Measurements from ENCODE around the gene HCN2. TPM values are rescaled to one million over a fixed set of nuclear protein-coding genes. Genes with fewer than 3 reads are reported as not detected.
"Not testable (repeated sequence)": the region's sequence is repeated elsewhere in the genome, so short reads cannot be mapped to it uniquely, and the experiment has no call there.

HCN2 gene
- total RNA-seq, 1 experiment from 2014 or later: 3.9 TPM

- H3K27ac Mint-ChIP-seq (ENCODE audit: unreplicated experiment): no peak overlapping the region
- H3K9me3 ChIP-seq: no peaks in the 10 kb centered on the region; the same call in 1 of the 2 replicates
- intact Hi-C loops (cut with micrococcal nuclease; ENCODE audit: unreplicated experiment): no loop called here
- no peaks in the 10 kb centered on the region for H3K36me3 Mint-ChIP-seq (ENCODE audit: insufficient read depth, unreplicated experiment)
- TF ChIP-seq, protein P1, sequence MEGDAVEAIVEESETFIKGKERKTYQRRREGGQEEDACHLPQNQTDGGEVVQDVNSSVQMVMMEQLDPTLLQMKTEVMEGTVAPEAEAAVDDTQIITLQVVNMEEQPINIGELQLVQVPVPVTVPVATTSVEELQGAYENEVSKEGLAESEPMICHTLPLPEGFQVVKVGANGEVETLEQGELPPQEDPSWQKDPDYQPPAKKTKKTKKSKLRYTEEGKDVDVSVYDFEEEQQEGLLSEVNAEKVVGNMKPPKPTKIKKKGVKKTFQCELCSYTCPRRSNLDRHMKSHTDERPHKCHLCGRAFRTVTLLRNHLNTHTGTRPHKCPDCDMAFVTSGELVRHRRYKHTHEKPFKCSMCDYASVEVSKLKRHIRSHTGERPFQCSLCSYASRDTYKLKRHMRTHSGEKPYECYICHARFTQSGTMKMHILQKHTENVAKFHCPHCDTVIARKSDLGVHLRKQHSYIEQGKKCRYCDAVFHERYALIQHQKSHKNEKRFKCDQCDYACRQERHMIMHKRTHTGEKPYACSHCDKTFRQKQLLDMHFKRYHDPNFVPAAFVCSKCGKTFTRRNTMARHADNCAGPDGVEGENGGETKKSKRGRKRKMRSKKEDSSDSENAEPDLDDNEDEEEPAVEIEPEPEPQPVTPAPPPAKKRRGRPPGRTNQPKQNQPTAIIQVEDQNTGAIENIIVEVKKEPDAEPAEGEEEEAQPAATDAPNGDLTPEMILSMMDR (IDR thresholded peaks at IDR 0.05; ENCODE audit: insufficient read depth in 1 of 2, low read depth in 1 of 2, low read length in 1 of 2, severe bottlenecking in 1 of 2, unreplicated experiment in 1 of 2): no peak
- no peaks in the 10 kb centered on the region for H3K27me3 ChIP-seq (replicated peaks; ENCODE audit: control insufficient read depth, insufficient read depth, low read length)
- no peaks in the 10 kb centered on the region for H3K4me1 ChIP-seq
- DNase-seq: peak; percentile 31 to 54
- H3K9me3 Mint-ChIP-seq (ENCODE audit: unreplicated experiment): no peaks in the 10 kb centered on the region
- no peaks in the 10 kb centered on the region for H3K4me1 Mint-ChIP-seq (ENCODE audit: low read depth, unreplicated experiment)
- H3K36me3 ChIP-seq (ENCODE audit: control insufficient read depth, insufficient read depth, low read length): no peaks in the 10 kb centered on the region
- CTCF ChIA-PET: interaction anchor here (0.7 kb wide), 1 partner anchor 21 kb away, joined by 3 read pairs; no protein-coding TSS in a partner anchor
- H3K4me3 ChIP-seq (ENCODE audit: low read depth, low read length): no peak overlapping the region
- POLR2A ChIA-PET: no interaction called here
- no peaks in the 10 kb centered on the region for H3K27me3 Mint-ChIP-seq (ENCODE audit: insufficient read depth, unreplicated experiment)
- no peak overlapping the region for H3K4me3 Mint-ChIP-seq (ENCODE audit: unreplicated experiment)
- no TSS peak for BruUV-seq (replicated peaks)
Measured at GRCh38 chr19:604355-604754, 14.7 kb downstream of the HCN2 start.

- POLR2A ChIA-PET; H3K9me3 Mint-ChIP-seq (ENCODE audit: unreplicated experiment); H3K36me3 Mint-ChIP-seq (ENCODE audit: insufficient read depth, unreplicated experiment); intact Hi-C loops (cut with micrococcal nuclease; ENCODE audit: unreplicated experiment); H3K36me3 ChIP-seq (ENCODE audit: control insufficient read depth, insufficient read depth, low read length); H3K27me3 Mint-ChIP-seq (ENCODE audit: insufficient read depth, unreplicated experiment); H3K27me3 ChIP-seq (replicated peaks; ENCODE audit: control insufficient read depth, insufficient read depth, low read length); H3K9me3 ChIP-seq; H3K27ac Mint-ChIP-seq (ENCODE audit: unreplicated experiment); H3K4me3 Mint-ChIP-seq (ENCODE audit: unreplicated experiment); H3K4me1 ChIP-seq; H3K4me1 Mint-ChIP-seq (ENCODE audit: low read depth, unreplicated experiment); BruUV-seq (replicated peaks); CTCF ChIA-PET; H3K4me3 ChIP-seq (ENCODE audit: low read depth, low read length): not testable (repeated sequence)
- TF ChIP-seq, protein P1 (IDR thresholded peaks at IDR 0.05; ENCODE audit: insufficient read depth in 1 of 2, low read depth in 1 of 2, low read length in 1 of 2, severe bottlenecking in 1 of 2, unreplicated experiment in 1 of 2): peak in 1 of 2 experiments; percentile 30
- peak; percentile 43 to 63 for DNase-seq
Measured at GRCh38 chr19:605061-605971, 15.6 kb downstream of the HCN2 start.

GRCh38 chr19:607301-608154, 17.8 kb downstream of the HCN2 start:
- ChIA-PET POLR2A (no interaction called here), CTCF (interaction anchor here (1.1 kb wide), 1 partner anchor 295 kb away, joined by 3 read pairs; no protein-coding TSS in a partner anchor)
- intact Hi-C loops (cut with micrococcal nuclease; ENCODE audit: unreplicated experiment): no loop called here

More at GRCh38 chr19:607301-608154, 17.8 kb downstream of the HCN2 start:
- H3K36me3 ChIP-seq (ENCODE audit: control insufficient read depth, insufficient read depth, low read length): no peaks in the 10 kb centered on the region
- no peaks in the 10 kb centered on the region for H3K27me3 ChIP-seq (replicated peaks; ENCODE audit: control insufficient read depth, insufficient read depth, low read length)
- no TSS peak for BruUV-seq (replicated peaks)
- TF ChIP-seq, protein P1 (IDR thresholded peaks at IDR 0.05; ENCODE audit: insufficient read depth in 1 of 2, low read depth in 1 of 2, low read length in 1 of 2, severe bottlenecking in 1 of 2, unreplicated experiment in 1 of 2): no peak
- Mint-ChIP-seq H3K36me3 (ENCODE audit: insufficient read depth, unreplicated experiment) (no peaks in the 10 kb centered on the region), H3K4me1 (ENCODE audit: low read depth, unreplicated experiment) (no peaks in the 10 kb centered on the region), H3K27me3 (ENCODE audit: insufficient read depth, unreplicated experiment) (no peaks in the 10 kb centered on the region), H3K4me3 (ENCODE audit: unreplicated experiment) (no peak overlapping the region), H3K27ac (ENCODE audit: unreplicated experiment) (no peak overlapping the region), H3K9me3 (ENCODE audit: unreplicated experiment) (no peaks in the 10 kb centered on the region)
- no peaks in the 10 kb centered on the region for H3K9me3 ChIP-seq
- DNase-seq: no peak
- no peaks in the 10 kb centered on the region for H3K4me1 ChIP-seq
- H3K4me3 ChIP-seq (ENCODE audit: low read depth, low read length): no peak overlapping the region

Measured in Caco-2 (cell line).